HEK293T (cell line): ENCODE data around the gene FCAR.

ENCODE experiments used
- BHLHE40 ChIP-seq: fragments of 450-650 bp; IDR thresholded peaks from 2 replicates; pipeline ENCODE4 v1.6.1; 2016; ENCODE audit warnings: mild to moderate bottlenecking, moderate library complexity, borderline replicate concordance
- ELF4 ChIP-seq: fragments of 450-650 bp; IDR thresholded peaks from 2 replicates; pipeline ENCODE4 v1.6.1; 2017; ENCODE audit warnings: antibody characterized with exemption
- FOXK2 ChIP-seq: fragments of 450-650 bp; IDR thresholded peaks from 2 replicates; pipeline ENCODE4 v1.6.1; 2016; ENCODE audit warnings: mild to moderate bottlenecking
- FOXM1 ChIP-seq: fragments of 450-650 bp; IDR thresholded peaks from 2 replicates; pipeline ENCODE4 v1.6.1; 2017; ENCODE audit warnings: mild to moderate bottlenecking, borderline replicate concordance
- L3MBTL2 ChIP-seq: fragments of 450-650 bp; conservative IDR thresholded peaks from 2 replicates; pipeline ENCODE4 v1.6.1; 2016; ENCODE audit warnings: mild to moderate bottlenecking
- NFRKB ChIP-seq: fragments of 450-650 bp; IDR thresholded peaks from 2 replicates; pipeline ENCODE4 v1.6.1; 2016; ENCODE audit warnings: mild to moderate bottlenecking, moderate library complexity
- TARDBP ChIP-seq: fragments of 450-650 bp; IDR thresholded peaks from 2 replicates; pipeline ENCODE4 v1.6.1; 2016

GRCh38 chr19:54903303-54903702 is 29.3 kb downstream of the FCAR start:
- TF ChIP-seq L3MBTL2 (no peak), BHLHE40 (no peak), NFRKB (no peak), FOXM1 (no peak), ELF4 (no peak), FOXK2 (no peak), TARDBP (no peak)
